K562 (cell line): ENCODE results near the gene GATAD2B. TPM values are rescaled to one million over a fixed set of nuclear protein-coding genes. Genes with fewer than 3 reads are reported as not detected.
A peak's percentile ranks its signal among the peaks of the same experiment; 100 is the strongest.

Experiments
- CEBPG ChIP-seq, 3 experiments: fragments of 200-800 bp in 1 of 3; sonication (Bioruptor generic) in 1 of 3; sonication (generic) in 1 of 3; formaldehyde crosslinking in 1 of 3; IDR thresholded peaks in 2 of 3; conservative IDR thresholded peaks in 1 of 3; 2 replicates each; pipeline versions ENCODE4 v1.6.1 to v1.8.0; 2016 to 2022; ENCODE audit warnings: missing compliant biosample characterization in 2 of 3, missing genetic modification characterization in 2 of 3, mild to moderate bottlenecking in 1 of 3, missing genetic modification reagents in 1 of 3
- ELF1 ChIP-seq: fragments of 200-800 bp; sonication (Bioruptor generic); IDR thresholded peaks from 2 replicates; pipeline ENCODE4 v1.6.1; 2016; ENCODE audit warnings: missing genetic modification characterization, missing compliant biosample characterization
- ETV6 ChIP-seq, 3 experiments: fragments of 150-350 bp in 1 of 3; sonication (generic) in 1 of 3; formaldehyde crosslinking in 1 of 3; IDR thresholded peaks; 2 replicates each; pipeline versions ENCODE4 v1.6.1 to v1.8.0; 2014 to 2022; ENCODE audit warnings: borderline replicate concordance in 2 of 3, low read depth in 2 of 3, antibody characterized with exemption in 1 of 3, low read length in 1 of 3, mild to moderate bottlenecking in 1 of 3, missing genetic modification reagents in 1 of 3
- EZH2 ChIP-seq: IDR thresholded peaks from 2 replicates; pipeline ENCODE4 v1.6.1; 2012; ENCODE audit warnings: low read depth, mild to moderate bottlenecking, inconsistent platforms, low read length, borderline replicate concordance
- HDAC3 ChIP-seq: fragments of 450-650 bp; IDR thresholded peaks from 2 replicates; pipeline ENCODE4 v1.6.1; 2018; ENCODE audit warnings: borderline replicate concordance, mild to moderate bottlenecking, moderate library complexity; ENCODE audit not compliant: partially characterized antibody
- MYNN ChIP-seq, 2 experiments: sonication (generic); formaldehyde crosslinking in 1 of 2; IDR thresholded peaks; 2 replicates each; pipeline versions ENCODE4 v1.5.0 to v1.6.1; 2016 to 2020; ENCODE audit warnings: antibody characterized with exemption in 1 of 2, missing genetic modification reagents in 1 of 2
- NFXL1 ChIP-seq: fragments of 450-650 bp; formaldehyde crosslinking; IDR thresholded peaks from 2 replicates; pipeline ENCODE4 v1.4.0; 2021; ENCODE audit warnings: mild to moderate bottlenecking
- PCBP2 ChIP-seq: fragments of 200-400 bp; formaldehyde crosslinking; IDR thresholded peaks from 2 replicates; pipeline ENCODE4 v1.6.1; 2018; ENCODE audit warnings: low read length, low read depth, mild to moderate bottlenecking, moderate library complexity; ENCODE audit not compliant: poor library complexity, severe bottlenecking
- PTBP1 ChIP-seq: fragments of 200-400 bp; formaldehyde crosslinking; IDR thresholded peaks from 2 replicates; pipeline ENCODE4 v1.6.1; 2017; ENCODE audit warnings: low read depth, low read length
- RB1 ChIP-seq: fragments of 450-650 bp; IDR thresholded peaks from 2 replicates; pipeline ENCODE4 v1.6.1; 2017; ENCODE audit warnings: low read depth, mild to moderate bottlenecking
- SMC3 ChIP-seq: conservative IDR thresholded peaks from 2 replicates; pipeline ENCODE4 v1.6.1; 2011; ENCODE audit warnings: low read depth, low read length, improper control_type of control experiment; ENCODE audit not compliant: insufficient read depth
- SP1 ChIP-seq: sonication (generic); formaldehyde crosslinking; IDR thresholded peaks from 2 replicates; pipeline ENCODE4 v1.8.1; 2022; ENCODE audit warnings: mild to moderate bottlenecking, missing genetic modification reagents
- TGIF2 ChIP-seq: sonication (generic); formaldehyde crosslinking; IDR thresholded peaks from 2 replicates; pipeline ENCODE4 v1.8.1; 2022; ENCODE audit warnings: mild to moderate bottlenecking, missing genetic modification reagents, moderate library complexity
- TSHZ1 ChIP-seq: fragments of 250-450 bp; sonication (Bioruptor Pico); IDR thresholded peaks from 2 replicates; pipeline ENCODE4 v1.4.0; 2020; ENCODE audit warnings: mild to moderate bottlenecking, moderate library complexity
- ZC3H4 ChIP-seq: sonication (generic); formaldehyde crosslinking; IDR thresholded peaks from 2 replicates; pipeline ENCODE4 v1.9.0; 2021; ENCODE audit warnings: missing genetic modification reagents, borderline replicate concordance
- ZFX ChIP-seq: sonication (generic); formaldehyde crosslinking; IDR thresholded peaks from 2 replicates; pipeline ENCODE4 v1.8.0; 2022; ENCODE audit warnings: mild to moderate bottlenecking, missing genetic modification reagents, moderate library complexity
- ZNF75A ChIP-seq: fragments of 450-650 bp; formaldehyde crosslinking; IDR thresholded peaks from 2 replicates; pipeline ENCODE4 v1.4.0; 2020; ENCODE audit warnings: mild to moderate bottlenecking
- polyA plus RNA-seq, 8 experiments: library from polyadenylated mRNA; depleted of rRNA in 4 of 8; stranded (reverse) in 5 of 8; unstranded in 3 of 8; fragments of >200 nt; fragmentation: Nextera tagmentation in 2 of 8; fragmentation: Illumina TruSeq in 1 of 8; extraction: Ambion mirVana in 2 of 8; extraction: Trizol in 1 of 8; gene quantifications; 2 replicates each; pipeline versions ENCODE4 v1.2.1 to v1.2.3, GENCODE V29; 2011 to 2014; ENCODE audit warnings: inconsistent platforms in 1 of 8, missing spikeins in 1 of 8
- total RNA-seq, 7 experiments: library from RNA; depleted of rRNA in 6 of 7; stranded (reverse); fragments of >200 nt in 6 of 7; fragmentation: Illumina TruSeq in 2 of 7; extraction: Trizol in 2 of 7; gene quantifications; 2 replicates each; pipeline versions ENCODE4 v1.2.1 to v1.2.3, GENCODE V29; 2011 to 2021; ENCODE audit warnings: low replicate concordance in 1 of 7

The GATAD2B gene
- total and polyA plus RNA-seq, 9 of the 15 experiments (the other 6 are each of a cell fraction or from before 2014, with no cell fraction given), result 1.5 to 40.2 (median 4.9) TPM

GRCh38 chr1:153922972-153923925, at the start of gene GATAD2B (continued):
- TF ChIP-seq TSHZ1 (CRISPR knock-in tag), result no peak
- TF ChIP-seq TGIF2 (CRISPR knock-in tag), result no peak
- peak; percentile 85 for TF ChIP-seq SP1 (CRISPR knock-in tag)
- TF ChIP-seq SMC3, result 0 out of 2 replicates have a peak, but pooled peaks have one; percentile 2
- no peak for TF ChIP-seq HDAC3
- no peak for TF ChIP-seq EZH2
- no peak for TF ChIP-seq ZC3H4 (CRISPR knock-in tag)
- peak; percentile 77 for TF ChIP-seq ELF1 (tag)
- TF ChIP-seq NFXL1 (CRISPR knock-in tag), result no peak
- TF ChIP-seq ZNF75A (CRISPR knock-in tag), result no peak
- no peak for TF ChIP-seq CEBPG (CRISPR knock-in tag; IDR thresholded peaks at IDR 0.05)
- TF ChIP-seq CEBPG (tag; conservative IDR thresholded peaks at IDR 0.05 in 1 of 2, IDR thresholded peaks at IDR 0.05 in 1 of 2), result no peak
- peak in 1 of 2 experiments; percentile 57; a peak in 1 of 4 replicates for TF ChIP-seq ETV6 (IDR thresholded peaks at IDR 0.05; ENCODE audit: borderline replicate concordance in 1 of 2, low read depth in 2 of 2, low read length in 1 of 2)
- TF ChIP-seq ETV6 (CRISPR knock-in tag; IDR thresholded peaks at IDR 0.05; ENCODE audit: borderline replicate concordance), result 0 out of 2 replicates have a peak, but pooled peaks have one; percentile 27
- TF ChIP-seq RB1, result peak; percentile 24; the same call in 1 of the 2 replicates
- peak; percentile 78; the same call in 1 of the 2 replicates for TF ChIP-seq MYNN (IDR thresholded peaks at IDR 0.05)
- TF ChIP-seq MYNN (CRISPR knock-in tag; IDR thresholded peaks at IDR 0.05), result no peak
- no peak for TF ChIP-seq PCBP2
- no peak for TF ChIP-seq PTBP1
- TF ChIP-seq ZFX (CRISPR knock-in tag), result peak; percentile 62
